Muscle of leg (tissue), 11 donors: Measurements from ENCODE around the gene GTF3C4. TPM values are rescaled to one million over a fixed set of nuclear protein-coding genes. Genes with fewer than 3 reads are reported as not detected.
A peak's percentile ranks its signal among the peaks of the same experiment; 100 is the strongest.

Experiments used
- DNase-seq: peaks from one replicate; pipeline ENCODE4 v3.0.0; 2013
- H3K27ac ChIP-seq: one replicate; pipeline ENCODE4 v1.5.1; 2013; ENCODE audit warnings: mild to moderate bottlenecking, low read length, control low read depth
- H3K27me3 ChIP-seq: one replicate; pipeline ENCODE4 v1.6.1; 2013; ENCODE audit warnings: low read length; ENCODE audit not compliant: control insufficient read depth, insufficient read depth
- H3K36me3 ChIP-seq: one replicate; pipeline ENCODE4 v1.6.1; 2013; ENCODE audit warnings: low read length; ENCODE audit not compliant: control insufficient read depth, insufficient read depth
- H3K4me1 ChIP-seq: one replicate; pipeline ENCODE4 v1.6.1; 2013; ENCODE audit warnings: low read length; ENCODE audit not compliant: control insufficient read depth, insufficient read depth
- H3K4me3 ChIP-seq: one replicate; pipeline ENCODE4 v1.5.1; 2013; ENCODE audit warnings: low read length, control low read depth
- H3K9me3 ChIP-seq: replicated peaks from 2 replicates; pipeline ENCODE4 v1.6.1; 2013; ENCODE audit warnings: low read depth, low read length; ENCODE audit not compliant: control insufficient read depth
- WGBS: methylation state at CpG from one replicate; pipeline ENCODE4 v1.1.5; 2013; ENCODE audit warnings: missing lambda C conversion rate; ENCODE audit not compliant: insufficient coverage; 5-methylcytosine and 5-hydroxymethylcytosine counted together
- polyA plus RNA-seq, 8 donors: library from polyadenylated mRNA; unstranded; fragments of 120-200 nt; gene quantifications; one replicate each; pipeline versions ENCODE4 v1.2.1 to v1.2.3, GENCODE V29; 2013; ENCODE audit warnings: inconsistent platforms in 1 of 8, low replicate concordance in 1 of 8; ENCODE audit not compliant: insufficient read length in 8 of 8, insufficient read depth in 1 of 8
- total RNA-seq: library from RNA; stranded (reverse); fragments of 120-200 nt; gene quantifications from one replicate; pipeline ENCODE4 v1.2.4, GENCODE V29; 2013

Gene GTF3C4
- total and polyA plus RNA-seq, 9 donors, result 10.1 to 19.9 (median 14.6) TPM

GRCh38 chr9:132743931-132744479, 73.7 kb downstream of the GTF3C4 start:
- Histone ChIP-seq H3K4me3 (no peak overlapping the region), H3K36me3 (no peaks in the 10 kb centered on the region), H3K4me1 (peaks cover 38% of the 10 kb centered on the region), H3K27me3 (peaks cover 50% of the 10 kb centered on the region), H3K9me3 (no peaks in the 10 kb centered on the region), H3K27ac (no peak overlapping the region)
- WGBS, result 20% methylated on average over 6 of the region's 13 CpGs
- DNase-seq, result peak; percentile 19

Other genes with a start within 250 kb of the GTF3C4 start
- not detected for gene BARHL1, start 87.9 kb upstream of the GTF3C4 start, total RNA-seq
- gene BARHL1, start 87.9 kb upstream of the GTF3C4 start, polyA plus RNA-seq, result not detected
- 8.6 TPM for gene DDX31, start 481 bp upstream of the GTF3C4 start, total RNA-seq
- 10 to 100 TPM in 1 of 8 donors, 1 to 10 TPM in 7; 8.3 to 13.2 (median 9.2) TPM for gene DDX31, start 481 bp upstream of the GTF3C4 start, polyA plus RNA-seq
- 0.58 TPM for gene AK8, start 207.8 kb downstream of the GTF3C4 start, total RNA-seq
- gene AK8, start 207.8 kb downstream of the GTF3C4 start, polyA plus RNA-seq, result under 1 TPM; 0.23 to 0.89 (median 0.61) TPM
- gene SPACA9, start 208.4 kb downstream of the GTF3C4 start, total RNA-seq, result 1.9 TPM
- gene SPACA9, start 208.4 kb downstream of the GTF3C4 start, polyA plus RNA-seq, result 1 to 10 TPM; 1.7 to 4.0 (median 2.8) TPM